Fibroblast of the conjunctiva (primary cell): Measurements from ENCODE around the gene PYDC1.
"Not testable (repeated sequence)": the region's sequence is repeated elsewhere in the genome, so short reads cannot be mapped to it uniquely, and the experiment has no call there.

Experiments
- DNase-seq: peaks from one replicate; pipeline ENCODE4 v3.0.0-alpha.2; 2010; ENCODE audit warnings: low read depth

PYDC1 gene

DNA sequence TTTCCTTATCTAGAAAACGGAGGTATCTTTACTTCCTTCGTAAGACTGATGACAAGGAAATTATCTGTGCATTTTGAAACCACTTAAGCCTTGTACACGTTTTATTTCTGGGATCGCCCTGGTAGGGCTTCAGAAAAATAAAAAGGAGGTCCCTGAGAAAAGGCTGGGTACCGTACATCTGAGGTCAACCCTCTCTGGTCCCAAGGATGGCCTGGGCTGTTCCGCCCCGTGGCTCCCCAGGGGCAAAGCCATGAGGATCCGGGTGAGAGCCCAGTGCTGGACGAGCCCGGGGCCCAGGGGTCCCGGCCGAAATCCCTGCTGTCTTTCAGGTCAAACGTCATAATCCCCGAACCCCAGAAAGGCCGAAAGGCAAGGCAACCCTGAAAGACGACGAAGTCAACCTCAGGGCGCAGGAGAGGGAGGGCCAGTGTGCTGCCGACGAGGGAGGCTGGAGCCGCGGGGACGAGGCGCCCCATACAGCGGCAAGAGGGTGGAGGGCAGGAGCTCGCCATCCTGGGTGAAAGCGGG lies 37.7 kb downstream of the PYDC1 start:
- no peak for DNase-seq

DNA sequence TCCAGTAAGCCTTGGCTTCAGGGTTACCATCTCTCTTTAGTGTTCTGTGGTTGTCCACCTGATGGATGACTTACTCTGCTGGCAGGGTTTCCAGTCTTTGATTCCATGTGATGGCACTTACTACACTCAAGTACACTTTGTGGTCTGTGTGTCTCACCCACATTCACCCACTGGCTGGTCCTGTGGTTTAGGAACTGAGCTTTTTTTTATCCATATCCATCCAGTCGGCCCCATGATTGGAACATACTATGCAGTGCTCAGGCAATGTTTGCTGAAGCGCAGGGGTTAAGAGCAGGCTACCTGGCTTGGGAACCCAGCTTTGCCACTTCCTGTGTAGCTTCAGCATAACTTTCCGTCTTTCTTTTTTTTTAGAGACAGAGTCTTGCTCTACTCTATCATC lies 39.8 kb downstream of the PYDC1 start:
- DNase-seq: no peak

DNA sequence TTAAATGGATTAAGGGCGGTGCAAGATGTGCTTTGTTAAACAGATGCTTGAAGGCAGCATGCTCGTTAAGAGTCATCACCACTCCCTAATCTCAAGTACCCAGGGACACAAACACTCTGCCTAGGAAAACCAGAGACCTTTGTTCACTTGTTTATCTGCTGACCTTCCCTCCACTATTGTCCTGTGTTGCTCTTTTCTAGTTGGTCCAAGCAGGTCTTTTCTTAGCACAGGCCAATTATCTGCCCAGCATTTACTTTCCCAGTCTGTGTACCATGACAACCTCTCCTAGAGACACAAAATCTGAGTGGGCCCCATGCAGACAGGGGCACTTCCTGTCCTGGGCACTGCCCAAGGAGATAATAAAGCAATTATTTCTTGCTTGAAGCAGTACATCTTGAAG lies 46.9 kb downstream of the PYDC1 start:
- not testable (repeated sequence) for DNase-seq

DNA sequence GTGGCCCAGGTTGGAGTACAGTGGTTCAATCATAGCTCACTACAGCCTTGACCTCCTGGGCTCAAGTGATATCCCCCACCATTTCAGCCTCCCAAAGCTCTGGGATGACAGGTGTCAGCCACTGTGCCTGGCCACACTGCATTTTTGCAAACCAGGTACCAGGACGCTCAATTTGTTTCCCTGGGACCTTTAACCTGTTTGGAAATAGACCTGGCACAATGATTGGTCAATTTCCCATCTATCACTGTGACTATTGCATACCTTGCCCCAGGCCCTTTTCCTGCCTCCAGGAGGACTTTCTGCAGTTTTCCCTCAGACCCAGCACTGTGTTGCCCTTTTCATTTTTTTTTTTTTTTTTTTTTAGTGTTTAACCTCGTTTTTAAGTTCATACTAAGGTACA lies 48.1 kb downstream of the PYDC1 start:
- DNase-seq: no peak

DNA sequence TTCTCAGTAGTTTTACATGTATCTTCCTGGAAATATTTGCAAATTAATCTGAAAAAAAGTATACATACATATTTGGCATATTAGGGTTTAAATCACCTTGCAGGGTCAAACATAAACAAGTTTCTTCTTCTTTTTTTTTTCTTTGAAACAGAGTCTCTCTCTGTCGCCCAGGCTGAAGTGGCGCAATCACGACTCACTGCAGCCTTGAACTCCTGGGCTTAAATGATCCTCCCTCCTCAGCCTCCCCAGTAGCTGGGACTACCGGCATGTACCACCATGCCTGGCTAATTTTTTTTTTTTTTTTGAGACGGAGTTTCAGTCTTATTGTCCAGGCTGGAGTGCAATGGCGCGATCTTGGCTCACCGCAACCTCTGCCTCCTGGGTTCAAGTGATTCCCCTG lies 49.6 kb downstream of the PYDC1 start:
- DNase-seq: no peak
